Uterus (tissue), 2 donors: ENCODE measurements around the gene SEC22A.

Source experiments
- CTCF ChIP-seq, 4 experiments: fragments of 200-600 bp in 2 of 4; fragments of 450-650 bp in 2 of 4; sonication (generic) in 2 of 4; IDR thresholded peaks; one replicate each; pipeline ENCODE4 v1.5.1; 2016 to 2019; ENCODE audit warnings: antibody characterized with exemption in 4 of 4, mild to moderate bottlenecking in 2 of 4, moderate library complexity in 1 of 4
- POLR2A ChIP-seq, 2 donors: fragments of 450-650 bp; IDR thresholded peaks; one replicate each; pipeline ENCODE4 v1.6.1; 2016; ENCODE audit warnings: antibody characterized with exemption in 2 of 2, mild to moderate bottlenecking in 1 of 2, moderate library complexity in 1 of 2

- TF ChIP-seq POLR2A (IDR thresholded peaks at IDR 0.05) = no peak
- no peak for TF ChIP-seq CTCF (IDR thresholded peaks at IDR 0.05)
Observed at GRCh38 chr3:123225016-123225415, 23.3 kb downstream of the SEC22A start.
